ENCODE data around the gene AUTS2.
A peak's percentile ranks its signal among the peaks of the same experiment; 100 is the strongest.

The AUTS2 gene

GRCh38 chr7:69790977-69791724 lies 192.9 kb downstream of the AUTS2 start:
- DNase-seq = no peak

GRCh38 chr7:69791739-69792138 lies 193.5 kb downstream of the AUTS2 start:
- no peak for DNase-seq

GRCh38 chr7:69795932-69796331 lies 197.7 kb downstream of the AUTS2 start:
- no peak for DNase-seq

- DNase-seq = no peak
Observed at GRCh38 chr7:69796416-69796815, 198.1 kb downstream of the AUTS2 start.

- DNase-seq = no peak
Observed at GRCh38 chr7:69799048-69799697, 200.9 kb downstream of the AUTS2 start.

GRCh38 chr7:69799990-69800389 lies 201.7 kb downstream of the AUTS2 start:
- no peak for DNase-seq

- DNase-seq = no peak
Observed at GRCh38 chr7:69800495-69800894, 202.2 kb downstream of the AUTS2 start.

- DNase-seq = no peak
Observed at GRCh38 chr7:69801729-69802682, 203.7 kb downstream of the AUTS2 start.

- DNase-seq = peak in 1 of 5 experiments; percentile 81
Observed at GRCh38 chr7:69803699-69804516, 205.6 kb downstream of the AUTS2 start.

- peak in 1 of 5 experiments; percentile 25 for DNase-seq
Observed at GRCh38 chr7:69804962-69805361, 206.7 kb downstream of the AUTS2 start.

GRCh38 chr7:69808391-69808790 lies 210.1 kb downstream of the AUTS2 start:
- DNase-seq = no peak

GRCh38 chr7:69811476-69812308 lies 213.4 kb downstream of the AUTS2 start:
- no peak for DNase-seq

GRCh38 chr7:69812756-69813155 lies 214.5 kb downstream of the AUTS2 start:
- no peak for DNase-seq

GRCh38 chr7:69813637-69814240 lies 215.5 kb downstream of the AUTS2 start:
- no peak for DNase-seq

- no peak for DNase-seq
Observed at GRCh38 chr7:69814421-69814962, 216.2 kb downstream of the AUTS2 start.

GRCh38 chr7:69816501-69816900 lies 218.2 kb downstream of the AUTS2 start:
- DNase-seq = no peak

GRCh38 chr7:69817121-69817520 lies 218.8 kb downstream of the AUTS2 start:
- no peak for DNase-seq

- DNase-seq = no peak
Observed at GRCh38 chr7:69817841-69818635, 219.8 kb downstream of the AUTS2 start.

GRCh38 chr7:69818636-69819332 lies 220.5 kb downstream of the AUTS2 start:
- no peak for DNase-seq

All from T-helper 2 cell (primary cell).